Liver (tissue), 9 donors: ENCODE measurements around the gene CORO2B. TPM values are rescaled to one million over a fixed set of nuclear protein-coding genes. Genes with fewer than 3 reads are reported as not detected.

Experiments
- DNase-seq: peaks from one replicate; pipeline ENCODE4 v3.0.0-alpha.2; 2017; ENCODE audit warnings: low spot score
- H3K27ac ChIP-seq, 2 donors: one replicate each; pipeline ENCODE4 v1.7.0; 2013; ENCODE audit warnings: inconsistent platforms in 2 of 2, low read length in 2 of 2, control low read depth in 1 of 2, low read depth in 1 of 2, mild to moderate bottlenecking in 1 of 2
- H3K27me3 ChIP-seq, 4 donors: one replicate each; pipeline versions ENCODE4 v1.6.1 to v1.7.0; 2013; ENCODE audit warnings: low read length in 3 of 4, inconsistent platforms in 1 of 4, mild to moderate bottlenecking in 1 of 4, moderate library complexity in 1 of 4; ENCODE audit not compliant: control insufficient read depth in 4 of 4, insufficient read depth in 4 of 4
- H3K36me3 ChIP-seq, 4 donors: one replicate each; pipeline versions ENCODE4 v1.6.1 to v1.7.0; 2013; ENCODE audit warnings: low read length in 3 of 4, mild to moderate bottlenecking in 3 of 4, low read depth in 1 of 4, moderate library complexity in 1 of 4; ENCODE audit not compliant: control insufficient read depth in 4 of 4, insufficient read depth in 3 of 4
- H3K4me1 ChIP-seq, 4 donors: one replicate each; pipeline versions ENCODE4 v1.6.1 to v1.7.0; 2013; ENCODE audit warnings: low read length in 3 of 4, mild to moderate bottlenecking in 3 of 4, moderate library complexity in 1 of 4; ENCODE audit not compliant: control insufficient read depth in 4 of 4, insufficient read depth in 4 of 4
- H3K4me3 ChIP-seq, 3 donors: one replicate each; pipeline versions ENCODE4 v1.6.1 to v1.7.0; 2013; ENCODE audit warnings: low read length in 3 of 3, control low read depth in 1 of 3, low read depth in 1 of 3, mild to moderate bottlenecking in 1 of 3
- H3K9ac ChIP-seq, 2 donors: one replicate each; pipeline ENCODE4 v1.7.0; 2013; ENCODE audit warnings: low read length in 2 of 2, mild to moderate bottlenecking in 2 of 2, moderate library complexity in 2 of 2, control low read depth in 1 of 2, low read depth in 1 of 2
- H3K9me3 ChIP-seq, 4 donors: one replicate each; pipeline versions ENCODE4 v1.6.1 to v1.7.0; 2013; ENCODE audit warnings: low read length in 3 of 4; ENCODE audit not compliant: control insufficient read depth in 4 of 4
- ATF3 ChIP-seq: IDR thresholded peaks from 2 replicates; pipeline ENCODE4 v1.6.1; 2016; ENCODE audit warnings: antibody characterized with exemption
- CTCF ChIP-seq: fragments of 150-350 bp; IDR thresholded peaks from 2 replicates; pipeline ENCODE4 v1.5.1; 2017; ENCODE audit warnings: improper control_type of control experiment, low read depth, low read length; ENCODE audit not compliant: missing input control
- EGR1 ChIP-seq, 2 donors: IDR thresholded peaks; 2 replicates each; pipeline ENCODE4 v1.6.1; 2016 to 2018; ENCODE audit warnings: antibody characterized with exemption in 2 of 2, low read depth in 2 of 2
- FOXA1 ChIP-seq: IDR thresholded peaks from 2 replicates; pipeline ENCODE4 v1.6.1; 2016; ENCODE audit warnings: antibody characterized with exemption
- FOXA2 ChIP-seq: IDR thresholded peaks from 2 replicates; pipeline ENCODE4 v1.6.1; 2016; ENCODE audit warnings: antibody characterized with exemption
- HNF4A ChIP-seq, 2 donors: conservative IDR thresholded peaks; 2 replicates each; pipeline ENCODE4 v1.6.1; 2016; ENCODE audit warnings: antibody characterized with exemption in 2 of 2, mild to moderate bottlenecking in 2 of 2
- HNF4G ChIP-seq: IDR thresholded peaks from 2 replicates; pipeline ENCODE4 v1.6.1; 2016; ENCODE audit warnings: antibody characterized with exemption
- NR2F2 ChIP-seq: IDR thresholded peaks from 2 replicates; pipeline ENCODE4 v1.6.1; 2016; ENCODE audit warnings: antibody characterized with exemption
- RAD21 ChIP-seq, 2 donors: IDR thresholded peaks; 2 replicates each; pipeline ENCODE4 v1.6.1; 2016; ENCODE audit warnings: antibody characterized with exemption in 2 of 2, mild to moderate bottlenecking in 2 of 2
- RXRA ChIP-seq, 2 donors: IDR thresholded peaks; 2 replicates each; pipeline ENCODE4 v1.6.1; 2017 to 2018; ENCODE audit warnings: antibody characterized with exemption in 2 of 2, mild to moderate bottlenecking in 1 of 2
- TAF1 ChIP-seq: conservative IDR thresholded peaks from 2 replicates; pipeline ENCODE4 v1.6.1; 2016; ENCODE audit warnings: antibody characterized with exemption, mild to moderate bottlenecking
- YY1 ChIP-seq: IDR thresholded peaks from 2 replicates; pipeline ENCODE4 v1.6.1; 2016; ENCODE audit warnings: antibody characterized with exemption, mild to moderate bottlenecking
- ZBTB33 ChIP-seq: IDR thresholded peaks from 2 replicates; pipeline ENCODE4 v1.6.1; 2016; ENCODE audit warnings: antibody characterized with exemption
- WGBS: extraction: QIAGEN DNeasy Blood & Tissue Kit; methylation state at CpG from one replicate; pipeline ENCODE4 v1.1.7; 2013; 5-methylcytosine and 5-hydroxymethylcytosine counted together
- polyA plus RNA-seq, 2 donors: library from polyadenylated mRNA; stranded (reverse) in 1 of 2; unstranded in 1 of 2; fragments of 200-250 nt in 1 of 2; fragments of >200 nt in 1 of 2; fragmentation: Nextera tagmentation in 1 of 2; extraction: Ambion mirVana in 1 of 2; gene quantifications; one replicate each; pipeline versions ENCODE4 v1.2.1 to v1.2.3, GENCODE V29; 2013 to 2015
- total RNA-seq, 2 donors: library from RNA; depleted of rRNA; stranded (reverse); fragments of >200 nt; gene quantifications; one replicate each; pipeline ENCODE4 v1.2.3, GENCODE V29; 2014
- TF ChIP-seq, protein P1 (sequence below): IDR thresholded peaks from 2 replicates; pipeline ENCODE4 v1.6.1; 2016; ENCODE audit warnings: antibody characterized with exemption
- TF ChIP-seq, protein P2 (sequence below): IDR thresholded peaks from 2 replicates; pipeline ENCODE4 v1.6.1; 2016; ENCODE audit warnings: antibody characterized with exemption, mild to moderate bottlenecking
- donor health status: healthy.
- donor health status: healthy.
- donor health status: healthy.
- donor health status: healthy.
- donor health status: healthy.

The CORO2B gene
- total and polyA plus RNA-seq, 4 donors = 0.15 to 0.65 (median 0.52) TPM

DNA sequence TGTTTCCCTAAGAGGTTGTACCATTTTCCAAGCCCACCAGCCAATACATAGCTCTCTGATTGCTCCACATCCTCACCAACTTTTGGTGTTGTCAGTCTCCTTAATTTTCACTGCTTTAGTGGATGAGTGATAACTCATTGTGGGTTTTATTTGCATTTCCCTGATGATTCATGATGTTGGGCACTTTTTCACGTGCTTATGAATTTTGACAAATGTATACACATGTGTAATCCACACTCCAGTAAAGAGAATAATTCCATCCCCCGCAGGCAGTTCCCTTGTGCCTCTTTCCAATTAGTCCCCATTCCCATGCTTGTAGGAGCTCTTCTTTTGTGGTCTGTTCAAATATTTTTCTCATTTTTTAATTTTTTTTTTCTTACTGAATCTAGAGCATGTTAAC is 189.5 kb downstream of the CORO2B start:
- H3K27me3 ChIP-seq = no peaks in the 10 kb centered on the region
- no peak overlapping the region for H3K27ac ChIP-seq
- no peaks in the 10 kb centered on the region for H3K36me3 ChIP-seq
- H3K4me3 ChIP-seq = no peak overlapping the region
- TF ChIP-seq, protein P1, sequence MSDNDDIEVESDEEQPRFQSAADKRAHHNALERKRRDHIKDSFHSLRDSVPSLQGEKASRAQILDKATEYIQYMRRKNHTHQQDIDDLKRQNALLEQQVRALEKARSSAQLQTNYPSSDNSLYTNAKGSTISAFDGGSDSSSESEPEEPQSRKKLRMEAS = no peak
- no peak for DNase-seq
- WGBS = 25% methylated on average over 2 of the region's 2 CpGs
- no peaks in the 10 kb centered on the region for H3K9me3 ChIP-seq
- no peaks in the 10 kb centered on the region for H3K4me1 ChIP-seq
- no peak overlapping the region for H3K9ac ChIP-seq

GRCh38 chr15:68769702-68770101 is 190.9 kb downstream of the CORO2B start:
- H3K36me3 ChIP-seq = no peaks in the 10 kb centered on the region
- no peaks in the 10 kb centered on the region for H3K4me1 ChIP-seq
- H3K27ac ChIP-seq = no peak overlapping the region
- WGBS = 99% methylated on average over 2 of the region's 2 CpGs
- DNase-seq = no peak
- no peaks in the 10 kb centered on the region for H3K27me3 ChIP-seq
- H3K4me3 ChIP-seq = no peak overlapping the region
- TF ChIP-seq, protein P2, sequence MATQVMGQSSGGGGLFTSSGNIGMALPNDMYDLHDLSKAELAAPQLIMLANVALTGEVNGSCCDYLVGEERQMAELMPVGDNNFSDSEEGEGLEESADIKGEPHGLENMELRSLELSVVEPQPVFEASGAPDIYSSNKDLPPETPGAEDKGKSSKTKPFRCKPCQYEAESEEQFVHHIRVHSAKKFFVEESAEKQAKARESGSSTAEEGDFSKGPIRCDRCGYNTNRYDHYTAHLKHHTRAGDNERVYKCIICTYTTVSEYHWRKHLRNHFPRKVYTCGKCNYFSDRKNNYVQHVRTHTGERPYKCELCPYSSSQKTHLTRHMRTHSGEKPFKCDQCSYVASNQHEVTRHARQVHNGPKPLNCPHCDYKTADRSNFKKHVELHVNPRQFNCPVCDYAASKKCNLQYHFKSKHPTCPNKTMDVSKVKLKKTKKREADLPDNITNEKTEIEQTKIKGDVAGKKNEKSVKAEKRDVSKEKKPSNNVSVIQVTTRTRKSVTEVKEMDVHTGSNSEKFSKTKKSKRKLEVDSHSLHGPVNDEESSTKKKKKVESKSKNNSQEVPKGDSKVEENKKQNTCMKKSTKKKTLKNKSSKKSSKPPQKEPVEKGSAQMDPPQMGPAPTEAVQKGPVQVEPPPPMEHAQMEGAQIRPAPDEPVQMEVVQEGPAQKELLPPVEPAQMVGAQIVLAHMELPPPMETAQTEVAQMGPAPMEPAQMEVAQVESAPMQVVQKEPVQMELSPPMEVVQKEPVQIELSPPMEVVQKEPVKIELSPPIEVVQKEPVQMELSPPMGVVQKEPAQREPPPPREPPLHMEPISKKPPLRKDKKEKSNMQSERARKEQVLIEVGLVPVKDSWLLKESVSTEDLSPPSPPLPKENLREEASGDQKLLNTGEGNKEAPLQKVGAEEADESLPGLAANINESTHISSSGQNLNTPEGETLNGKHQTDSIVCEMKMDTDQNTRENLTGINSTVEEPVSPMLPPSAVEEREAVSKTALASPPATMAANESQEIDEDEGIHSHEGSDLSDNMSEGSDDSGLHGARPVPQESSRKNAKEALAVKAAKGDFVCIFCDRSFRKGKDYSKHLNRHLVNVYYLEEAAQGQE = no peak
- TF ChIP-seq HNF4A (conservative IDR thresholded peaks at IDR 0.05) = no peak
- H3K9me3 ChIP-seq = no peaks in the 10 kb centered on the region
- no peak overlapping the region for H3K9ac ChIP-seq

GRCh38 chr15:68770216-68770615 is 191.4 kb downstream of the CORO2B start:
- Histone ChIP-seq H3K4me3 (no peak overlapping the region), H3K36me3 (no peaks in the 10 kb centered on the region), H3K9ac (no peak overlapping the region), H3K9me3 (no peaks in the 10 kb centered on the region), H3K4me1 (no peaks in the 10 kb centered on the region), H3K27me3 (no peaks in the 10 kb centered on the region), H3K27ac (no peak overlapping the region)
- no peak for DNase-seq
- no peak for TF ChIP-seq HNF4G
- TF ChIP-seq HNF4A (conservative IDR thresholded peaks at IDR 0.05) = no peak
- no peak for TF ChIP-seq RXRA (IDR thresholded peaks at IDR 0.05)
- TF ChIP-seq, protein P1 = no peak
- TF ChIP-seq CTCF = no peak
- TF ChIP-seq YY1 = no peak
- no peak for TF ChIP-seq FOXA2
- TF ChIP-seq ATF3 = no peak
- no peak for TF ChIP-seq TAF1
- no peak for TF ChIP-seq RAD21 (IDR thresholded peaks at IDR 0.05)
- TF ChIP-seq FOXA1 = no peak
- TF ChIP-seq ZBTB33 = no peak
- TF ChIP-seq, protein P2 = no peak
- TF ChIP-seq NR2F2 = no peak
- TF ChIP-seq EGR1 (IDR thresholded peaks at IDR 0.05; ENCODE audit: low read depth in 2 of 2) = no peak
